ENCODE measurements around the gene GPER1.

Gene GPER1

DNA sequence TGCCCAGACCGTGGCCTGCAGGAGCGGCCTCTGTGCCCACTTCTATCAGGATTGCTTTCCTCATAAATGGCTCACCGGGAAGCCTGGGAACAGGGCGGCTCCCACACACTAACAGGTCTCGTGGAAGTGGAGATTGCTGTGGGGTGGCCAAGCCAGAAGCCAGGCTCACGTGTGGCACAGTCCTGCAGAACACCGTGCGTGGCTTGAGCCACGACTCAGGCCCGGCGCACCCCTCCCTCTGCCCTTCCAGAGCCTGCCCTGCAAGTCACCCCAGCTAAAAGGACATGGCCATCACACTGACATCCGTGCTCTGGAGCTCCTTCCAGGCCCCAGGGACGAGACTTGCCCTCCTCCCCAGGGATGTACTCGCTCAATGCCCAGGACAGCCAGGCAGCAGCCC, 7.0 kb downstream of the GPER1 start:
- no peak for DNase-seq (ENCODE audit: insufficient read length, low spot score)
- no peak for FAIRE-seq
- TF ChIP-seq, protein P1, sequence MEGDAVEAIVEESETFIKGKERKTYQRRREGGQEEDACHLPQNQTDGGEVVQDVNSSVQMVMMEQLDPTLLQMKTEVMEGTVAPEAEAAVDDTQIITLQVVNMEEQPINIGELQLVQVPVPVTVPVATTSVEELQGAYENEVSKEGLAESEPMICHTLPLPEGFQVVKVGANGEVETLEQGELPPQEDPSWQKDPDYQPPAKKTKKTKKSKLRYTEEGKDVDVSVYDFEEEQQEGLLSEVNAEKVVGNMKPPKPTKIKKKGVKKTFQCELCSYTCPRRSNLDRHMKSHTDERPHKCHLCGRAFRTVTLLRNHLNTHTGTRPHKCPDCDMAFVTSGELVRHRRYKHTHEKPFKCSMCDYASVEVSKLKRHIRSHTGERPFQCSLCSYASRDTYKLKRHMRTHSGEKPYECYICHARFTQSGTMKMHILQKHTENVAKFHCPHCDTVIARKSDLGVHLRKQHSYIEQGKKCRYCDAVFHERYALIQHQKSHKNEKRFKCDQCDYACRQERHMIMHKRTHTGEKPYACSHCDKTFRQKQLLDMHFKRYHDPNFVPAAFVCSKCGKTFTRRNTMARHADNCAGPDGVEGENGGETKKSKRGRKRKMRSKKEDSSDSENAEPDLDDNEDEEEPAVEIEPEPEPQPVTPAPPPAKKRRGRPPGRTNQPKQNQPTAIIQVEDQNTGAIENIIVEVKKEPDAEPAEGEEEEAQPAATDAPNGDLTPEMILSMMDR (IDR thresholded peaks at IDR 0.05; ENCODE audit: insufficient read depth, missing control alignments), result no peak

DNA sequence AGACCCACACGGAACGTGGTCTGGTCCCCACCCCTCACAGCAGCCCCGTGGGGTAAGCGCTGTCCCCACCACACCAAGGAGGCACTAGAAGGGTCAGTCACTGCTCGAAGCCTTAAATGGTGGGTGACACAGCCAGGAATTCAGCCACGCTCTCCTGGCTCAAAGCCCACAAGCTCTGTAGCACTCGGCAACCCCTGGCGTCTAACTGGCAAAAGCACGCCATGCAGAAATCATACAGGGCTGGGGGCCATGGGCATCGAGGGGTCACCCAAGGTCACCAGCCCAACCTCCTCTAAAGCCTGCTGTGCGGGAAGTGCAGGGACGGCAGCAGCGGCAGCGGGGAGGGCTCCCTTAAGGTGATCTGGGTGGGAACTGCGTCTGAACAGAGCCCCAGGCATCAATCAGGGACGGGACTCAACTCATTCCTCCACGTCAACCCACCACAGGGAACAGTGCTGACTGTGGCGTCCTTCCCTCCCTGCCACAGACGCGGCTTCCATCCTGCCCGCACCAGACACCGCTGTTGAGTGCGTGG, 7.8 kb downstream of the GPER1 start:
- no peak for FAIRE-seq
- TF ChIP-seq, protein P1 (IDR thresholded peaks at IDR 0.05; ENCODE audit: insufficient read depth, missing control alignments), result no peak
- no peak for DNase-seq (ENCODE audit: insufficient read length, low spot score)

DNA sequence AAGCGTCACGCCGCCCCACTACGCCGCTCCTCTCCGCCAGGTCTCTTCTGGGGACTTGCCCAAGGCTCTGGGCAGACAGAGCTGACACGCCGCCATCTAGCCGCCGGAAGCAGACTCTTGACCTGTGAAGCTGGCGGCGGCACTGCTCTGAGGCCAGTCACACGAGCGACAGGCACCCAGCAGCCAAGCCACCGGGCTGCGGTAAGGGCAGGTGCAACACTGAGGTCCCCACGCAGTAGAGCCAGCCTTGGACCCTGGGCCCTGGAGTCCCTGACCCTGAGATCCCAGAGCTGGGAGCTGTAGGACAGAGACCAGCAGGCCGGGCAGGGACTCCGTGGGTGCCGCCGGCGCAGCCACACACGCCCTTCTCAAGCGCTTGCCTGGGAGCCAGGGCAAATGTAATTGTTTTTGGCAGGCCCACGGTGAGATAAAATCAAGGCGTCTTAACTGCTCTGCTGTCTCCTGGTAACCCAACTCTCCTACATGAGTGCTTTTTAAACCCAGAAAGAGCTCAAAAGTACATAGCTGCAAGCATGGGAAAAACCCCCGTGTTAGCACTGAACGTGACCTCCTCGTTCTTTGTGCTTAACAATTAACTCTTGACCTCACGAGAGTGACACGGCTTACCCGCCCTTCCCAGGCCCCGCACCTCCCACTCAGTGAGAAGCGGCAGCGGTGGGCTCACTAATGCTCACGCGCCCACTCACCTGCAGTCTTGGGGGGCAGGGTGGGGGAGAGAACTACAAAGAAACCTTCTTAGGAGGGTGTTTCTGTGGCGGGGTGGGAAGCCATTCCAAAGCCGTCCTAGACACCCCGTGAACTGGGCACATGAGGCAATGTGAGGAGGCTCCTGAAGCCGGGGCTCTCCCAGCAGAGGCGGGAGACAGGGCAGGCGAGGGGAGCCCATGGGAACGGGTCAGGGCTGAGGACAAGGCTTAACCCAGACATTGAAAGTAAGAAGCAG, 8.5 kb downstream of the GPER1 start:
- TF ChIP-seq, protein P1 (IDR thresholded peaks at IDR 0.05; ENCODE audit: insufficient read depth, missing control alignments), result no peak
- DNase-seq (ENCODE audit: insufficient read length, low spot score) (no peak), FAIRE-seq (no peak)

DNA sequence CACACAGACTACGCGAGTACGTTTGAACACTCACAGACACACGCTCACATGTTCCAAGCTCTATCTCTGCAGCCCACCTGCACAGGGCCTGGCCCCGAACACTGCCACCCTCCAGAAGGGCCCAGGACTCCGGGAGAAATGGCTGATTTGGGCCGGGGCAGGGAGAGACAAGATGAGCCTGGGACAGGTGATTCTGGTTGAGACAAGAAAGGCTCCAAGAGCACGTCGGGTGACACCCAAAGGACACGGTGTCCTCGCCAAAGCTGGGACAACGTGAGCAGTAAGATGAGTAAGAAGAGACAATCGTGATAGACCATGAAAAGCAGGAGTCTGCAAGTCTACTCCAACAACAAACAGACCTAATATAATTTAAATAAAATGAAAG, 9.2 kb downstream of the GPER1 start:
- DNase-seq (ENCODE audit: insufficient read length, low spot score) (no peak), FAIRE-seq (no peak)

DNA sequence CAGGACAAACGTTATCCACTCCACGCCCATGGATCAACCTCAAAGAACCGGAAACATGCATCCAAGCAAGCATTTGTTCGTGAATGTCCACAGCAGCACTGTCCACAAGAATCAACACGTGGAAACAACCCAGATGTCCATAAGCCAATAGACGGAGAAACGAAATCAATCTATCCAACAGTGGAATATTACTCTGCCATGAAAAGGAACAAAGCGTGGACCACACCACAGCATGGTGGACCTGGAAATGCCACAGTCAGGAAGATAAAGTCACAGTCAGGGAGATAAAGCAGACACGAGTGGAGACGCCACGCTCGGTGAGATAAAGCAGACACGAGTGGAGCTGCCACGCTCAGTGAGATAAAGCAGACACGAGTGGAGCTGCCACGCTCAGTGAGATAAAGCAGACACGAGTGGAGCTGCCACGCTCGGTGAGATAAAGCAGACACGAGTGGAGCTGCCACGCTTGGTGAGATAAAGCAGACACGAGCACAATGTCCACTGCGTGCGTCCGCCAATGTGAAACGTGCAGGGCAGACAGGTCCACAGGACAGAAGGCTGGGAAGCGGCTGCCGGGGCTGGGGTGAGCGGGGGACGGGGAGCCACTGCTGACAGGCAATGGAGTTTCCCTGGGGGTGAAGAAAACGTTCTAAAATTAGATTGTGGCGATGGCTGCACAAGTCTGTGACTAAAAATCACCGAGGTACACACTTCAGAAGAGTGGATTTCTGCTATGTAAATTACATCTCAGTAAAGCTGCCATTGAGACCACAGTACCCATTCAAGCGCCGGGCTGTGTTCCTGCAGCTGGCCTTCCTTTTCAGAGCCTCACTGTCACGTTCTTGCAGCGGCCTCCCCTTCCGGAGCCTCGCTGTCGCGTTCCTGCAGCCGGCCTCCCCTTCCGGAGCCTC, 10.6 kb downstream of the GPER1 start:
- TF ChIP-seq, protein P1 (IDR thresholded peaks at IDR 0.05; ENCODE audit: insufficient read depth, missing control alignments), result no peak
- DNase-seq (ENCODE audit: insufficient read length, low spot score), result no peak
- no peak for FAIRE-seq

More for the DNA sequence above, 9.2 kb downstream of the GPER1 start:
- TF ChIP-seq, protein P1 (IDR thresholded peaks at IDR 0.05; ENCODE audit: insufficient read depth, missing control alignments), result no peak

DNA sequence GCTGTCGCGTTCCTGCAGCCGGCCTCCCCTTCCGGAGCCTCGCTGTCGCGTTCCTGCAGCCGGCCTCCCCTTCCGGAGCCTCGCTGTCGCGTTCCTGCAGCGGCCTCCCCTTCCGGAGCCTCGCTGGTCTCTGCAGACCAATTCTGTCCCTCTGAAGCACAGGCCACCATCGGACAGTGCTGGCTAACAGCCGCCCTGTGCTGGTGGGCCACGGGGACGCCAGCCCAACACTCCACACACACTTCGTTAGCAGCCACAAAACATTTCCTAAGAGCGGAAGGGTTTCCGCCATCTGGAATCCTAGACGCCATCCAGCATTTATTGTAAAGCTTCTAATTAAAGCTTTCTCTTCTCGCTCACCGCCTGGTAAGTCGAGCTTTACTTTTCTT, 11.2 kb downstream of the GPER1 start:
- DNase-seq (ENCODE audit: insufficient read length, low spot score) (no peak), FAIRE-seq (no peak)
- TF ChIP-seq, protein P1 (IDR thresholded peaks at IDR 0.05; ENCODE audit: insufficient read depth, missing control alignments), result no peak

All from D721Med (cell line).